H1 (cell line): ENCODE measurements around the gene BEST2. TPM values are rescaled to one million over a fixed set of nuclear protein-coding genes. Genes with fewer than 3 reads are reported as not detected.

Source experiments
- CTCF ChIA-PET: fragments of 300-600 bp; sonication (Branson Sonifier 250); formaldehyde crosslinking; loops from one replicate; lab custom pipeline; 2021; ENCODE audit not compliant: partially characterized antibody; lab: Charles Lee
- POLR2A ChIA-PET: fragments of 300-600 bp; sonication (Branson Sonifier 250); formaldehyde crosslinking; loops from one replicate; lab custom pipeline; 2021; ENCODE audit warnings: inconsistent platforms; ENCODE audit not compliant: partially characterized antibody; lab: Charles Lee
- DNase-seq, 2 experiments: peaks; one replicate each; pipeline versions ENCODE4 v3.0.0 to v3.0.0-alpha.2; 2010 to 2022; ENCODE audit warnings: low spot score in 2 of 2, low read depth in 1 of 2, mixed read lengths in 1 of 2
- FAIRE-seq: peaks from 2 replicates; lab custom pipeline; 2011; peaks lifted over from hg19 to GRCh38; lab: Jason Lieb, UNC
- H2AFZ ChIP-seq: 2 replicates; pipeline ENCODE4 v1.8.1; 2012; ENCODE audit warnings: low read length, inconsistent platforms
- H2AK5ac ChIP-seq: 2 replicates; pipeline ENCODE4 v1.6.1; 2013; ENCODE audit warnings: low read depth, low read length
- H2BK120ac ChIP-seq: replicated peaks from 2 replicates; pipeline ENCODE3; 2013; ENCODE audit warnings: low read depth, low read length, inconsistent platforms
- H2BK12ac ChIP-seq: 2 replicates; pipeline ENCODE4 v1.6.1; 2013; ENCODE audit warnings: low read depth, low read length
- H2BK15ac ChIP-seq: 2 replicates; pipeline ENCODE4 v1.6.1; 2013; ENCODE audit warnings: low read length
- H2BK20ac ChIP-seq: 2 replicates; pipeline ENCODE4 v1.6.1; 2013; ENCODE audit warnings: low read length
- H2BK5ac ChIP-seq: 2 replicates; pipeline ENCODE4 v1.6.1; 2013; ENCODE audit warnings: low read depth, low read length
- H3K14ac ChIP-seq: 2 replicates; pipeline ENCODE4 v1.6.1; 2013; ENCODE audit warnings: inconsistent platforms; ENCODE audit not compliant: insufficient read length
- H3K18ac ChIP-seq: 2 replicates; pipeline ENCODE4 v1.6.1; 2013; ENCODE audit warnings: low read length; ENCODE audit errors: extremely low read depth
- H3K23ac ChIP-seq: 2 replicates; pipeline ENCODE4 v1.6.1; 2013; ENCODE audit warnings: inconsistent platforms; ENCODE audit not compliant: insufficient read length
- H3K23me2 ChIP-seq: 2 replicates; pipeline ENCODE4 v1.6.1; 2013; ENCODE audit warnings: low read depth, low read length
- H3K27ac ChIP-seq: 2 replicates; pipeline ENCODE4 v1.6.1; 2011; ENCODE audit warnings: low read depth, low read length, inconsistent platforms
- H3K27me3 ChIP-seq, 4 experiments: replicated peaks in 1 of 4; 1 replicate in 1 of 4; 2 replicates in 3 of 4; pipeline versions ENCODE4 v1.6.1 to v1.8.1; 2011 to 2013; ENCODE audit warnings: low read length in 3 of 4, mild to moderate bottlenecking in 3 of 4, inconsistent platforms in 2 of 4, mixed read lengths in 2 of 4, moderate library complexity in 1 of 4; ENCODE audit not compliant: control insufficient read depth in 3 of 4, insufficient read depth in 3 of 4; ENCODE audit errors: extremely low read depth in 1 of 4
- H3K36me3 ChIP-seq, 4 experiments: 2 replicates each; pipeline versions ENCODE4 v1.6.1 to v1.8.1; 2011 to 2013; ENCODE audit warnings: mild to moderate bottlenecking in 4 of 4, low read length in 3 of 4, moderate library complexity in 2 of 4, control low read depth in 1 of 4, inconsistent platforms in 1 of 4; ENCODE audit not compliant: insufficient read depth in 4 of 4, control insufficient read depth in 2 of 4
- H3K4ac ChIP-seq: replicated peaks from 2 replicates; pipeline ENCODE3; 2013; ENCODE audit warnings: low read length, low read depth, mixed read lengths, inconsistent platforms; ENCODE audit not compliant: insufficient read length
- H3K4me1 ChIP-seq, 4 experiments: replicated peaks in 1 of 4; 1 replicate in 1 of 4; 2 replicates in 3 of 4; pipeline versions ENCODE4 v1.6.1 to v1.8.1; 2011 to 2013; ENCODE audit warnings: low read length in 3 of 4, inconsistent platforms in 2 of 4, mixed read lengths in 1 of 4; ENCODE audit not compliant: insufficient read depth in 4 of 4, control insufficient read depth in 3 of 4
- H3K4me2 ChIP-seq, 2 experiments: 2 replicates each; pipeline versions ENCODE4 v1.6.1 to v1.8.1; 2011 to 2013; ENCODE audit warnings: low read depth in 2 of 2, low read length in 2 of 2, control low read depth in 1 of 2, inconsistent platforms in 1 of 2, mild to moderate bottlenecking in 1 of 2; ENCODE audit not compliant: insufficient read depth in 1 of 2
- H3K4me3 ChIP-seq, 4 experiments: fragments of 200-600, 300-600 bp in 1 of 4; sonication (generic), shearing (Covaris generic), sonication (Bioruptor Twin) in 1 of 4; 2 replicates each; pipeline versions ENCODE4 v1.5.1 to v1.8.1; 2011 to 2016; ENCODE audit warnings: low read length in 4 of 4, low read depth in 3 of 4, control low read depth in 2 of 4, inconsistent platforms in 2 of 4, mild to moderate bottlenecking in 2 of 4, mixed read lengths in 1 of 4, moderate library complexity in 1 of 4; ENCODE audit not compliant: insufficient read depth in 2 of 4; ENCODE audit errors: extremely low read depth in 1 of 4
- H3K56ac ChIP-seq: replicated peaks from 2 replicates; pipeline ENCODE3; 2013; ENCODE audit warnings: low read depth, mild to moderate bottlenecking, mixed read lengths, low read length, inconsistent platforms; ENCODE audit not compliant: insufficient read length
- H3K79me1 ChIP-seq: 2 replicates; pipeline ENCODE4 v1.6.1; 2013; ENCODE audit warnings: low read depth, low read length, control low read depth
- H3K79me2 ChIP-seq, 2 experiments: 2 replicates each; pipeline versions ENCODE4 v1.6.1 to v1.8.1; 2012 to 2013; ENCODE audit warnings: low read length in 2 of 2, mild to moderate bottlenecking in 2 of 2, inconsistent platforms in 1 of 2; ENCODE audit not compliant: insufficient read depth in 2 of 2, control insufficient read depth in 1 of 2
- H3K9ac ChIP-seq, 4 experiments: replicated peaks in 1 of 4; 1 replicate in 1 of 4; 2 replicates in 3 of 4; pipeline versions ENCODE4 v1.6.1 to v1.8.1; 2011 to 2013; ENCODE audit warnings: low read depth in 3 of 4, low read length in 3 of 4, control low read depth in 2 of 4, mild to moderate bottlenecking in 2 of 4, moderate library complexity in 2 of 4, inconsistent platforms in 1 of 4; ENCODE audit errors: extremely low read depth in 1 of 4
- H3K9me3 ChIP-seq, 2 experiments: 2 replicates each; pipeline versions ENCODE4 v1.6.1 to v1.8.1; 2012 to 2013; ENCODE audit warnings: mild to moderate bottlenecking in 2 of 2, moderate library complexity in 2 of 2, control low read depth in 1 of 2, inconsistent platforms in 1 of 2, low read depth in 1 of 2, low read length in 1 of 2, mixed read lengths in 1 of 2; ENCODE audit not compliant: insufficient read depth in 2 of 2
- H4K20me1 ChIP-seq, 2 experiments: replicated peaks in 1 of 2; 2 replicates each; pipeline versions ENCODE3 to v1.8.1; 2011 to 2013; ENCODE audit warnings: inconsistent platforms in 2 of 2, low read length in 2 of 2, mild to moderate bottlenecking in 1 of 2; ENCODE audit not compliant: insufficient read depth in 2 of 2, control insufficient read depth in 1 of 2
- H4K5ac ChIP-seq: 2 replicates; pipeline ENCODE4 v1.6.1; 2013; ENCODE audit warnings: low read length, low read depth, mixed read lengths, inconsistent platforms; ENCODE audit not compliant: insufficient read length
- H4K8ac ChIP-seq: 2 replicates; pipeline ENCODE4 v1.8.0; 2013; ENCODE audit warnings: mild to moderate bottlenecking, moderate library complexity, low read length, inconsistent platforms; ENCODE audit not compliant: insufficient read depth; ENCODE audit errors: extremely low read depth
- H4K91ac ChIP-seq: replicated peaks from 2 replicates; pipeline ENCODE3; 2013; ENCODE audit warnings: low read length, mixed read lengths, inconsistent platforms; ENCODE audit not compliant: insufficient read length
- ASH2L ChIP-seq: fragments of 200-600, 300-600 bp; sonication (generic); IDR thresholded peaks from one replicate; pipeline ENCODE4 v1.7.1; 2017; ENCODE audit warnings: low read length
- BACH1 ChIP-seq: IDR thresholded peaks from 2 replicates; pipeline ENCODE4 v1.6.1; 2012; ENCODE audit warnings: low read length, improper control_type of control experiment
- CBX8 ChIP-seq: fragments of 300-800, 300-1000 bp; sonication (generic); IDR thresholded peaks from 2 replicates; pipeline ENCODE4 v1.7.1; 2016; ENCODE audit warnings: low read depth, low read length, borderline replicate concordance
- CHD1 ChIP-seq: IDR thresholded peaks from 2 replicates; pipeline ENCODE4 v1.6.1; 2012; ENCODE audit warnings: low read depth, low read length, improper control_type of control experiment
- EZH2 ChIP-seq: fragments of 200-600 bp; sonication (generic); IDR thresholded peaks from 2 replicates; pipeline ENCODE4 v1.7.1; 2012; ENCODE audit warnings: low read depth, mild to moderate bottlenecking, moderate library complexity, low read length, inconsistent platforms; ENCODE audit not compliant: severe bottlenecking
- GTF2F1 ChIP-seq: IDR thresholded peaks from 2 replicates; pipeline ENCODE4 v1.6.1; 2012; ENCODE audit warnings: low read depth, low read length, improper control_type of control experiment, borderline replicate concordance
- HDAC2 ChIP-seq, 2 experiments: fragments of 300-600 bp in 1 of 2; sonication (generic) in 1 of 2; IDR thresholded peaks; 2 replicates each; pipeline ENCODE4 v1.6.1; 2011 to 2012; ENCODE audit warnings: low read depth in 2 of 2, low read length in 2 of 2, mild to moderate bottlenecking in 2 of 2, moderate library complexity in 2 of 2, borderline replicate concordance in 1 of 2, inconsistent platforms in 1 of 2
- NRF1 ChIP-seq: IDR thresholded peaks from 2 replicates; pipeline ENCODE4 v1.6.1; 2011; ENCODE audit warnings: mild to moderate bottlenecking, low read depth, low read length, improper control_type of control experiment
- SIN3A ChIP-seq, 2 experiments: IDR thresholded peaks in 1 of 2; conservative IDR thresholded peaks in 1 of 2; 2 replicates each; pipeline ENCODE4 v1.6.1; 2011 to 2012; ENCODE audit warnings: low read length in 2 of 2, improper control_type of control experiment in 1 of 2, low read depth in 1 of 2, mild to moderate bottlenecking in 1 of 2
- SIX5 ChIP-seq: IDR thresholded peaks from 2 replicates; pipeline ENCODE4 v1.6.1; 2011; ENCODE audit warnings: mild to moderate bottlenecking, low read depth, low read length
- TAF7 ChIP-seq: optimal IDR thresholded peaks from 2 replicates; pipeline ENCODE3; 2011; ENCODE audit warnings: low read depth, mild to moderate bottlenecking, inconsistent platforms, low read length, moderate library complexity, borderline replicate concordance
- TBP ChIP-seq: IDR thresholded peaks from 2 replicates; pipeline ENCODE4 v1.6.1; 2011; ENCODE audit warnings: low read depth, low read length, improper control_type of control experiment
- ZNF274 ChIP-seq: IDR thresholded peaks from 2 replicates; pipeline ENCODE4 v1.7.0; 2012; ENCODE audit warnings: low read length, borderline replicate concordance; ENCODE audit errors: extremely low read depth
- WGBS, 2 experiments: shearing (Covaris generic) in 1 of 2; methylation state at CpG; one replicate each; pipeline versions ENCODE4 v1.1.6 to v1.1.7; 2013 to 2015; ENCODE audit warnings: low lambda C conversion rate in 2 of 2, mixed read lengths in 2 of 2, inconsistent platforms in 1 of 2, low coverage in 1 of 2, missing lambda C conversion rate in 1 of 2; ENCODE audit not compliant: insufficient replicate concordance in 2 of 2, insufficient coverage in 1 of 2, insufficient read length in 1 of 2; ENCODE audit errors: extremely low coverage in 1 of 2, missing lambda C conversion rate in 1 of 2; 5-methylcytosine and 5-hydroxymethylcytosine counted together
- polyA plus RNA-seq, 7 experiments: library from polyadenylated mRNA; depleted of rRNA in 3 of 7; stranded (reverse) in 5 of 7; unstranded in 2 of 7; fragments of >200 nt in 5 of 7; fragments of 200-250 nt in 2 of 7; gene quantifications; 1 replicate in 5 of 7; 2 replicates in 1 of 7; 4 replicates in 1 of 7; pipeline versions ENCODE4 v1.2.1 to v1.2.3, GENCODE V29; 2011 to 2013; ENCODE audit warnings: missing spikeins in 2 of 7, mixed read lengths in 2 of 7
- total RNA-seq: library from RNA; stranded (reverse); fragmentation: NEBNext Ultra II Directional; extraction: Animal tissue kit (Norgen Biotek cat#: 25700); gene quantifications from 2 replicates; pipeline ENCODE4 v1.2.1, GENCODE V29; 2021

The BEST2 gene
- total and polyA plus RNA-seq, 2 of the 8 experiments (the other 6 are each of a cell fraction or from before 2014, with no cell fraction given): 4.6 to 7.3 TPM

- H3K4me2 ChIP-seq: no peak overlapping the region
- no peaks in the 10 kb centered on the region for H3K36me3 ChIP-seq
- no peak overlapping the region for H4K8ac ChIP-seq
- H2AFZ ChIP-seq: no peak overlapping the region
- no peak overlapping the region for H3K23ac ChIP-seq
- H2BK120ac ChIP-seq: no peak overlapping the region
- H3K4ac ChIP-seq: no peak overlapping the region
- no peaks in the 10 kb centered on the region for H3K27me3 ChIP-seq
- no peak overlapping the region for H3K4me3 ChIP-seq
- WGBS, 2 experiments: 90% methylated on average over 4 of the region's 4 CpGs; no CpG with 5 or more reads in 1 of the 2 experiments
- H3K56ac ChIP-seq: no peak overlapping the region
- DNase-seq: no peak
- no peaks in the 10 kb centered on the region for H3K79me2 ChIP-seq
- POLR2A ChIA-PET: interaction anchor here (0.7 to 1.5 kb wide), 2 partner anchors 8 to 9 kb away, joined by 3 to 4 read pairs; no protein-coding TSS in a partner anchor
- peak overlapping the region; percentile 82; the same call in 1 of the 2 replicates for H2BK5ac ChIP-seq
- no peak overlapping the region for H2BK20ac ChIP-seq
- H3K79me1 ChIP-seq: no peaks in the 10 kb centered on the region; the same call in 1 of the 2 replicates
- peak overlapping the region; percentile 99 for H2BK12ac ChIP-seq
- no peak for FAIRE-seq
- H4K91ac ChIP-seq: peak overlapping the region; percentile 25
- H3K4me1 ChIP-seq: peaks cover 16 to 34% (median 22%) of the 10 kb centered on the region in 4 experiments
- H3K27ac ChIP-seq: no peak overlapping the region
- H2AK5ac ChIP-seq: peak overlapping the region; percentile 99
- peaks cover 19% of the 10 kb centered on the region; the same call in 1 of the 2 replicates for H3K23me2 ChIP-seq
- no peak overlapping the region for H4K5ac ChIP-seq
- no peak overlapping the region for H3K18ac ChIP-seq
- H3K14ac ChIP-seq: no peak overlapping the region
- peaks cover 0 to 1% of the 10 kb centered on the region in 2 experiments for H4K20me1 ChIP-seq
- CTCF ChIA-PET: interaction anchor here (1.3 to 4.5 kb wide), 3 partner anchors 8 to 22 kb away, joined by 3 to 39 read pairs (median 15); no protein-coding TSS in a partner anchor
- no peaks in the 10 kb centered on the region for H3K9me3 ChIP-seq
- no peak overlapping the region; a peak in 1 of 7 replicates for H3K9ac ChIP-seq
- H2BK15ac ChIP-seq: peak overlapping the region; percentile 99
- TF ChIP-seq SIN3A (conservative IDR thresholded peaks at IDR 0.05 in 1 of 2, IDR thresholded peaks at IDR 0.05 in 1 of 2; ENCODE audit: low read depth in 1 of 2, low read length in 2 of 2) (no peak), CBX8 (no peak), HDAC2 (IDR thresholded peaks at IDR 0.05; ENCODE audit: borderline replicate concordance in 1 of 2, low read depth in 2 of 2, low read length in 2 of 2) (no peak), TBP (no peak), SIX5 (no peak), GTF2F1 (no peak), EZH2 (no peak), ASH2L (no peak), CHD1 (no peak), TAF7 (no peak), BACH1 (no peak), ZNF274 (no peak), NRF1 (no peak)
These were observed 33.9 kb downstream of the BEST2 start for GRCh38 chr19:12785431-12786031.
